GM12873 (cell line): ENCODE data around the gene UQCRQ.

Source experiments
- CTCF ChIP-seq: IDR thresholded peaks from 2 replicates; pipeline ENCODE4 v1.5.1; 2012; ENCODE audit warnings: low read depth, mild to moderate bottlenecking, moderate library complexity, low read length, control low read depth; ENCODE audit not compliant: insufficient read depth; ENCODE audit errors: missing control alignments

Gene UQCRQ

GRCh38 chr5:132866342-132867045 lies at the start of gene UQCRQ, which contains the start of gene GDF9:
Gene UQCRQ, plus strand, starts transcription at chr5:132866642. Its CDS starts 240 bp downstream, at chr5:132866882.
Gene GDF9, minus strand, starts transcription at chr5:132866469. Its CDS starts 1,936 bp downstream, at chr5:132864533.
- TF ChIP-seq CTCF = peak; percentile 9

- no peak for TF ChIP-seq CTCF
Observed at GRCh38 chr5:132817011-132817410, 49.4 kb upstream of the UQCRQ start.

- no peak for TF ChIP-seq CTCF
Observed at GRCh38 chr5:132819468-132819867, 47.0 kb upstream of the UQCRQ start.

- TF ChIP-seq CTCF = peak; percentile 94
Observed at GRCh38 chr5:132820162-132820754, 46.2 kb upstream of the UQCRQ start.

- TF ChIP-seq CTCF = no peak
Observed at GRCh38 chr5:132821350-132821749, 45.1 kb upstream of the UQCRQ start.

GRCh38 chr5:132821791-132822190 lies 44.7 kb upstream of the UQCRQ start:
- TF ChIP-seq CTCF = no peak

- TF ChIP-seq CTCF = peak; percentile 4
Observed at GRCh38 chr5:132822650-132823480, 43.6 kb upstream of the UQCRQ start.
